Ishikawa (cell line): Measurements from ENCODE around the gene FADS1.

Experiments
- CEBPB ChIP-seq: IDR thresholded peaks from 2 replicates; pipeline ENCODE4 v1.6.1; 2012
- CREB1 ChIP-seq: IDR thresholded peaks from 2 replicates; pipeline ENCODE4 v1.6.1; 2012; ENCODE audit warnings: low read depth
- EGR1 ChIP-seq: IDR thresholded peaks from 2 replicates; pipeline ENCODE4 v1.6.1; 2012
- EP300 ChIP-seq: IDR thresholded peaks from 2 replicates; pipeline ENCODE4 v1.6.1; 2012; ENCODE audit warnings: borderline replicate concordance
- FOXM1 ChIP-seq: IDR thresholded peaks from 2 replicates; pipeline ENCODE4 v1.6.1; 2012; ENCODE audit warnings: low read depth, borderline replicate concordance
- NFIC ChIP-seq: IDR thresholded peaks from 2 replicates; pipeline ENCODE4 v1.6.1; 2012
- RAD21 ChIP-seq: IDR thresholded peaks from 2 replicates; pipeline ENCODE4 v1.6.1; 2012; ENCODE audit warnings: low read depth
- TAF1 ChIP-seq: IDR thresholded peaks from 2 replicates; pipeline ENCODE4 v1.6.1; 2012; ENCODE audit warnings: low read depth, mild to moderate bottlenecking
- TCF12 ChIP-seq: IDR thresholded peaks from 2 replicates; pipeline ENCODE4 v1.6.1; 2012; ENCODE audit warnings: low read depth
- TEAD4 ChIP-seq: IDR thresholded peaks from 2 replicates; pipeline ENCODE4 v1.6.1; 2012
- YY1 ChIP-seq: IDR thresholded peaks from 2 replicates; pipeline ENCODE4 v1.6.1; 2012; ENCODE audit warnings: low read depth
- ZBTB7A ChIP-seq: IDR thresholded peaks from 2 replicates; pipeline ENCODE4 v1.6.1; 2012; ENCODE audit warnings: low read depth
- TF ChIP-seq, protein P1 (sequence below): IDR thresholded peaks from 2 replicates; pipeline ENCODE4 v1.6.1; 2012
- TF ChIP-seq, protein P2 (sequence below): IDR thresholded peaks from 2 replicates; pipeline ENCODE4 v1.6.1; 2012; ENCODE audit warnings: low read depth, mild to moderate bottlenecking
- TF ChIP-seq, protein P3 (sequence below): IDR thresholded peaks from 2 replicates; pipeline ENCODE4 v1.6.1; 2012

FADS1 gene

DNA sequence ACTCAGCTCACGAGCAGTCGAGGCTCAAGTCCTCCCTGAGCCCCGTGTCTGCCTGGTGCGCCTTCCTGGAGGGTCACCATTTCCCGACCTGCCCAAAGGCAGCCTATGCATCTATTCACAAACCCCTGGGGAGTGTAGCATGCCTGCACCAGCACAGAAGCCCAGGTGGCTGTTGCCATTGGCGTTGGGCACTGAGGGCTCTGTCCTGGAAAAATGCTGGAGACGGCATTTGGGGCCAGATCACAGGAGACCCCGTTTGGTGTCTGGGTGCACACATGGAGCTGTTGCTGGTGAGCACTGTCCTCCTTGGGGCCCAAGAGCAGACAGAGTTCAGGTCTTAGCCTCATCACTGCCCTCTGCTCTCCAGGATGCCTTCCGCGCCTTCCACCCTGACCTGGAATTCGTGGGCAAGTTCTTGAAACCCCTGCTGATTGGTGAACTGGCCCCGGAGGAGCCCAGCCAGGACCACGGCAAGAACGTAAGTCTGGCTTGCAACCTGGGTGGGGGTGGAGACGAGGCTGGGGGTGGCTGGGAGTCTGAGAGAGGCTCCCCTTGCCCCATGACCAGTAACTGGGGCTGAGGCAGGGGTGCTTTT lies 20.7 kb upstream of the FADS1 start:
- no peak for TF ChIP-seq TCF12
- no peak for TF ChIP-seq RAD21
- TF ChIP-seq, protein P1, sequence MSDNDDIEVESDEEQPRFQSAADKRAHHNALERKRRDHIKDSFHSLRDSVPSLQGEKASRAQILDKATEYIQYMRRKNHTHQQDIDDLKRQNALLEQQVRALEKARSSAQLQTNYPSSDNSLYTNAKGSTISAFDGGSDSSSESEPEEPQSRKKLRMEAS: no peak
- TF ChIP-seq, protein P2, sequence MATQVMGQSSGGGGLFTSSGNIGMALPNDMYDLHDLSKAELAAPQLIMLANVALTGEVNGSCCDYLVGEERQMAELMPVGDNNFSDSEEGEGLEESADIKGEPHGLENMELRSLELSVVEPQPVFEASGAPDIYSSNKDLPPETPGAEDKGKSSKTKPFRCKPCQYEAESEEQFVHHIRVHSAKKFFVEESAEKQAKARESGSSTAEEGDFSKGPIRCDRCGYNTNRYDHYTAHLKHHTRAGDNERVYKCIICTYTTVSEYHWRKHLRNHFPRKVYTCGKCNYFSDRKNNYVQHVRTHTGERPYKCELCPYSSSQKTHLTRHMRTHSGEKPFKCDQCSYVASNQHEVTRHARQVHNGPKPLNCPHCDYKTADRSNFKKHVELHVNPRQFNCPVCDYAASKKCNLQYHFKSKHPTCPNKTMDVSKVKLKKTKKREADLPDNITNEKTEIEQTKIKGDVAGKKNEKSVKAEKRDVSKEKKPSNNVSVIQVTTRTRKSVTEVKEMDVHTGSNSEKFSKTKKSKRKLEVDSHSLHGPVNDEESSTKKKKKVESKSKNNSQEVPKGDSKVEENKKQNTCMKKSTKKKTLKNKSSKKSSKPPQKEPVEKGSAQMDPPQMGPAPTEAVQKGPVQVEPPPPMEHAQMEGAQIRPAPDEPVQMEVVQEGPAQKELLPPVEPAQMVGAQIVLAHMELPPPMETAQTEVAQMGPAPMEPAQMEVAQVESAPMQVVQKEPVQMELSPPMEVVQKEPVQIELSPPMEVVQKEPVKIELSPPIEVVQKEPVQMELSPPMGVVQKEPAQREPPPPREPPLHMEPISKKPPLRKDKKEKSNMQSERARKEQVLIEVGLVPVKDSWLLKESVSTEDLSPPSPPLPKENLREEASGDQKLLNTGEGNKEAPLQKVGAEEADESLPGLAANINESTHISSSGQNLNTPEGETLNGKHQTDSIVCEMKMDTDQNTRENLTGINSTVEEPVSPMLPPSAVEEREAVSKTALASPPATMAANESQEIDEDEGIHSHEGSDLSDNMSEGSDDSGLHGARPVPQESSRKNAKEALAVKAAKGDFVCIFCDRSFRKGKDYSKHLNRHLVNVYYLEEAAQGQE: no peak
- TF ChIP-seq YY1: no peak
- no peak for TF ChIP-seq TAF1
- TF ChIP-seq, protein P3, sequence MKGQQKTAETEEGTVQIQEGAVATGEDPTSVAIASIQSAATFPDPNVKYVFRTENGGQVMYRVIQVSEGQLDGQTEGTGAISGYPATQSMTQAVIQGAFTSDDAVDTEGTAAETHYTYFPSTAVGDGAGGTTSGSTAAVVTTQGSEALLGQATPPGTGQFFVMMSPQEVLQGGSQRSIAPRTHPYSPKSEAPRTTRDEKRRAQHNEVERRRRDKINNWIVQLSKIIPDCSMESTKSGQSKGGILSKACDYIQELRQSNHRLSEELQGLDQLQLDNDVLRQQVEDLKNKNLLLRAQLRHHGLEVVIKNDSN: no peak

DNA sequence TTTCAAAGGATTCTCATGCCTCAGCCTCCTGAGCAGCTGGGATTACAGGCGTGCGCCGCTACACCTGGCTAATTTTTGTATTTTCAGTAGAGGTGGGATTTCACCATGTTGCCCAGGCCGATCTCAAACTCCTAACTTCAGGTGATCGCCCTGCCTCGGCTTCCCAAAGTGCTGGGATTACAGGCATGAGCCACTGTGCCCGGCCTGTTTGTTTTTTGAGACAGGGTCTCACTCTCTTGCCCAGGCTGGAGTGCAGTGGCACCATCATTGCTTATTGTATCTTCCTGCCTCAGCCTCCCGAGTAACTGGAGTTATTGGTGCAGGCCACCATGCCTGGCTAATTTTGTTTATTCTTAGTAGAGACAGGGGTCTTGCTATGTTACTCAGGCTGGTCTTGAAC lies 19.4 kb upstream of the FADS1 start:
- TF ChIP-seq FOXM1: no peak
- TF ChIP-seq TEAD4: no peak
- TF ChIP-seq TCF12: no peak
- TF ChIP-seq, protein P1: no peak
- TF ChIP-seq EGR1: no peak
- TF ChIP-seq NFIC: no peak
- TF ChIP-seq YY1: no peak
- no peak for TF ChIP-seq RAD21
- no peak for TF ChIP-seq EP300
- TF ChIP-seq, protein P2: no peak
- no peak for TF ChIP-seq CREB1
- TF ChIP-seq ZBTB7A: no peak
- TF ChIP-seq, protein P3: no peak
- TF ChIP-seq TAF1: no peak
- no peak for TF ChIP-seq CEBPB

DNA sequence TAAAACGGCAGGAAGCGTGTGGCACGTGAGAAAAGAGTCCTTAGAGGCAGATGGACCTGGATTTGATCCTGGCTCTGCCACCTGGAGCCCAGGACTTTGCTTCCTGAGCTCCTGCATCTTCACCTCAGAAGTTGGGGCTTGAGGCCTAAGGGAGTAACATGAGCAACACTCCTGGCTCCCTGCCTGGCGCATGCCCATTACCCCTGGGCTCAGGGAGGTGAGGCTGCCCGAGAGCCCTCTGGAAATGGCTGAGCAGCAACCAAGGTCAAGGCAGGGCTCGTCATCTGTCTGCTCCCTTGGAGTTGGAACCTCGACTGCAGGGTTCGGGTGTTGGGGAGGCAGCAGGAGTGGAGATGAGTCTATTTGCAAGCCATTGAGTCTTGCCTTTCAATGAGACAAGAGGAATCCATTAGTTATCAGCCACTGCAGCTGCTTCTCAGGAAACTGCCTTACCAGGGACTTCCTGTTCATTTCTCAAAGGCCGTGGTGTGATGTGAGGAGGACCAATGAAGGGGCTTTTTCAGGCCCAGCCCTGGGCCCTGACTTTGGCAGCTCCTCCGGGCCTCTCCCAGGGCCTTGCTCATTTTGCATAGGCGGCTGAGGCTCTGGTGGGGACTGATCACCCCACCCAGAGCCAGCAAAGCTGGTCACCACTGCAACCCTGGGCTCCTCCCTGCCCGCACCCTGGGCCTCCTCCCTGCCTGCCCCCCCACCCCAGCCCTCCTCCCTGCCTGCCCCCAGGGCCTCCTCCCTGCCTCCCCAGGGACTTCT lies 17.7 kb upstream of the FADS1 start:
- TF ChIP-seq TCF12: no peak
- TF ChIP-seq RAD21: no peak
- no peak for TF ChIP-seq CREB1
- no peak for TF ChIP-seq FOXM1
- no peak for TF ChIP-seq YY1
- TF ChIP-seq, protein P2: no peak
- TF ChIP-seq TEAD4: no peak
- TF ChIP-seq TAF1: no peak
- no peak for TF ChIP-seq CEBPB
- TF ChIP-seq, protein P3: no peak
- no peak for TF ChIP-seq EP300
- TF ChIP-seq ZBTB7A: no peak
- no peak for TF ChIP-seq NFIC
- TF ChIP-seq EGR1: no peak
- TF ChIP-seq, protein P1: no peak
